Left lung (tissue), 10 donors: ENCODE data around the gene PPP1R1B. TPM values are rescaled to one million over a fixed set of nuclear protein-coding genes. Genes with fewer than 3 reads are reported as not detected.

ENCODE experiments used
- ATAC-seq: fragments of 200-7000 bp; cut with Tn5 transposase; one replicate; pipeline ENCODE4 v1.9.1; 2020; ENCODE audit warnings: moderate library complexity
- DNase-seq, 4 donors: peaks; one replicate each; pipeline ENCODE4 v3.0.0-alpha.2; 2013 to 2020
- H3K27ac ChIP-seq, 2 donors: fragments of 200-600 bp; sonication (generic) in 1 of 2; one replicate each; pipeline versions ENCODE4 v1.5.0 to v1.8.0; 2020 to 2021
- H3K27me3 ChIP-seq, 2 donors: fragments of 200-600 bp; sonication (generic) in 1 of 2; one replicate each; pipeline versions ENCODE4 v1.5.0 to v1.8.0; 2020 to 2021
- H3K36me3 ChIP-seq, 2 donors: fragments of 200-600 bp; sonication (generic) in 1 of 2; one replicate each; pipeline versions ENCODE4 v1.5.0 to v1.8.0; 2020 to 2021
- H3K4me1 ChIP-seq, 2 donors: fragments of 200-600 bp; one replicate each; pipeline ENCODE4 v1.8.0; 2021
- H3K4me3 ChIP-seq, 2 donors: fragments of 200-600 bp; sonication (generic) in 1 of 2; one replicate each; pipeline versions ENCODE4 v1.5.0 to v1.8.0; 2020 to 2021; ENCODE audit warnings: mild to moderate bottlenecking in 1 of 2
- H3K9me3 ChIP-seq, 2 donors: fragments of 200-600 bp; sonication (generic) in 1 of 2; one replicate each; pipeline versions ENCODE4 v1.5.0 to v1.8.0; 2020 to 2021
- intact Hi-C, 2 donors: fragments of 100-400 bp; cut with DNase I; formaldehyde crosslinking; loops; one replicate each; pipeline versions ENCODE4 v1.11.2 to v1.14.2; 2022
- polyA plus RNA-seq, 6 donors: library from polyadenylated mRNA; unstranded; fragments of 120-200 nt; gene quantifications; one replicate each; pipeline ENCODE4 v1.2.1, GENCODE V29; 2013; ENCODE audit not compliant: insufficient read length in 6 of 6
- total RNA-seq, 2 donors: library from RNA; stranded (reverse); fragmentation: NEBNext Ultra II Directional; extraction: Animal tissue kit (Norgen Biotek cat#: 25700); gene quantifications; one replicate each; pipeline ENCODE4 v1.2.1, GENCODE V29; 2021
- TF ChIP-seq, protein P1 (sequence below), 2 donors: fragments of 200-600 bp; sonication (generic) in 1 of 2; IDR thresholded peaks; one replicate each; pipeline versions ENCODE4 v1.5.0 to v1.8.0; 2021; ENCODE audit warnings: antibody characterized with exemption in 2 of 2
- donor health status: DM: no; HTN: yes; CAD: no.
- donor health status: DM: no; HTN: no; CAD: no.

PPP1R1B gene
- total and polyA plus RNA-seq, 8 donors = 10.6 to 66.4 (median 53.7) TPM

DNA sequence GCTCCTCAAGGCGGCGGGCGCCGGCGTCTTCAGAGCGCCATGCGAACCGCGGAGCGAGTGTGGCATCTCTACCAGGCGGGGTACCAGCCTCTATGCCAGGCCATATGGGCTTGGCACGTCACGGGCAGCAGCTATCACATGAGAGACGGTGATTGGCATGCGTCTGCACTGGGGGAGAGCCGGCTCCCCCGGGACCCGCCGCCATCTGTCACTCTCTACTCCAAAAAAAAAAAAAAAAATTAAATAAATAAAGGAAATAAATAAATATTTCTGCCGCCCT is 19.0 kb upstream of the PPP1R1B start, which contains the start of gene NEUROD2:
TSS of gene NEUROD2 (minus strand) at position 70 of the 280 bp plus-strand sequence. CDS start 1,321 bp downstream, outside the sequence.
- H3K27me3 ChIP-seq = peaks cover 64 to 100% of the 10 kb centered on the region in 2 donors
- TF ChIP-seq, protein P1, sequence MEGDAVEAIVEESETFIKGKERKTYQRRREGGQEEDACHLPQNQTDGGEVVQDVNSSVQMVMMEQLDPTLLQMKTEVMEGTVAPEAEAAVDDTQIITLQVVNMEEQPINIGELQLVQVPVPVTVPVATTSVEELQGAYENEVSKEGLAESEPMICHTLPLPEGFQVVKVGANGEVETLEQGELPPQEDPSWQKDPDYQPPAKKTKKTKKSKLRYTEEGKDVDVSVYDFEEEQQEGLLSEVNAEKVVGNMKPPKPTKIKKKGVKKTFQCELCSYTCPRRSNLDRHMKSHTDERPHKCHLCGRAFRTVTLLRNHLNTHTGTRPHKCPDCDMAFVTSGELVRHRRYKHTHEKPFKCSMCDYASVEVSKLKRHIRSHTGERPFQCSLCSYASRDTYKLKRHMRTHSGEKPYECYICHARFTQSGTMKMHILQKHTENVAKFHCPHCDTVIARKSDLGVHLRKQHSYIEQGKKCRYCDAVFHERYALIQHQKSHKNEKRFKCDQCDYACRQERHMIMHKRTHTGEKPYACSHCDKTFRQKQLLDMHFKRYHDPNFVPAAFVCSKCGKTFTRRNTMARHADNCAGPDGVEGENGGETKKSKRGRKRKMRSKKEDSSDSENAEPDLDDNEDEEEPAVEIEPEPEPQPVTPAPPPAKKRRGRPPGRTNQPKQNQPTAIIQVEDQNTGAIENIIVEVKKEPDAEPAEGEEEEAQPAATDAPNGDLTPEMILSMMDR (IDR thresholded peaks at IDR 0.05) = no peak
- no peak for ATAC-seq
- H3K27ac ChIP-seq = no peak within 1 kb of the TSS
- DNase-seq = no peak
- no peak within 1 kb of the TSS for H3K4me3 ChIP-seq
- peaks cover 10 to 35% of the 10 kb centered on the region in 2 donors for H3K4me1 ChIP-seq
- H3K36me3 ChIP-seq = no peaks in the 10 kb centered on the region
- intact Hi-C loops = no loop called here
- no peaks in the 10 kb centered on the region for H3K9me3 ChIP-seq

DNA sequence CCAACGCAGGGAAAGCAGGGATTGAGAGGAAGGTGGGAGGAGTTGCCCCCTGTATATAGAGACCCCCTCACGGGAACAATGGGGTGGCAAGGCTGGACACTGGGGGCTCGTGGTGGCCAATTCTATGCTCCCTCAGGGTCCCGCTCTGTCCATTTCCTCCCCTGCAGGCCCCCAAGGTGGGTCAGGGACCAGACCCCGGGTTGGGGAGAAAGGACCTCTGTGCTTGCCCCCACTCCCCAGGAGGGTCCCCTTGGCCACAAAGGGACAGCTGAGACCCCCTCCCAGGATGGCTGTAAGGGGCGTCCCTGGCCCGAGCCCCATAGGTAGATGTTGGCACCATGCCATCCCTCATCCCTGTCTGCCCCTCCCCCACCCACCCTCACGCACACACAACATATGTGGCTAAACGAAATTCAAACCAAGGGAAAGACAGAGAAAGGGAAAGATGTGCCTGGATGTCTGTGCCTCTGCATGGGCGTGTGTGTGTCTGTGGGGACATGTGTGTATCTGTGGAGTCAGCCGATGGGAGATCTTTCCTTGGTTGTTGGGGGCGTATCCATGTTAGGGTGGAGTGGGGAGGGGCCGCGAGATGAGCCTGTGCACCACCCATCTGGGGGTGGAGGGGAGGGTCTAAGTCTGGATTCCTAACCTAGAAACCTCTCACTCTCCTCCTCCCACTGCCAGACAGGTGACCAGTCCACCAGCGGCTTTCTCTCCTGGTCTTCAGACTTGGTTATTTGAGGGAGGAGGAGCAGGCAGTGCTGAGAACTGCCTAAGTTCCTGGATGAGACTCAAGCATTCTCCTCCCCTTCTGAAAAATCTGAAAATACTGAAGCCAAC is 18.4 kb upstream of the PPP1R1B start:
- intact Hi-C loops = no loop called here
- no peak for DNase-seq
- Histone ChIP-seq H3K9me3 (no peaks in the 10 kb centered on the region), H3K4me1 (peaks cover 10 to 35% of the 10 kb centered on the region in 2 donors), H3K36me3 (no peaks in the 10 kb centered on the region), H3K27ac (no peak overlapping the region), H3K4me3 (no peak overlapping the region), H3K27me3 (peaks cover 59 to 100% of the 10 kb centered on the region in 2 donors)
- TF ChIP-seq, protein P1 (IDR thresholded peaks at IDR 0.05) = no peak
- ATAC-seq = no peak

DNA sequence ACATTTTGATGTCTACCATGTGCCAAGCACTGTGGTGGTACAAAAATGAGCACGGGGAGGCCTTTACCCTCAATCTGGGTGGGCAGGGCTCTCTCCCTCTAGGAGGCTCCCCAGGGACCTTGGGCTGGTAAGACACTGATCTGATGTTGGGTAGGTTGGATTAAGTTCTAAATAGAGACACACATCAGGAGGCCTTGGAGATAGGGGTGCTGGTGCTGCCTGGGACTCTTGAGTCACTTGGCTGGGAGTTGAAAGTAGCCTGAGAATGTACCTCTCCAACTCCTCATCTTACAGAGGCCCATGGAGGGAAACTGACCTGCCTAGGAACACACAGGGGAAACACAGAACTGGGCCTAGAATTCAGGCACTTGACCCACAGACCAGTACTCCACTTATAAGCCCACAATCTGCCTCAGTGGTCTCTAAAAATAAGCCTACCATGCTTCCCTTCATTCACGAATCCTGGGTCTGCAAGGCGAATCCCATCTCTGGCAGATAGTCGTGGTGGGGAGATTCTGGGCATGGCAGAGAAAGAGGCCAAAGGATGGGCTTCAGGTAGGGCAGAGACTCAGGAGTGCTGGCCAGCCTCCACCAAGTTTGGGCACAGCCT is 17.2 kb upstream of the PPP1R1B start:
- Histone ChIP-seq H3K27ac (no peak overlapping the region), H3K36me3 (no peaks in the 10 kb centered on the region), H3K4me1 (peaks cover 10 to 27% of the 10 kb centered on the region in 2 donors), H3K9me3 (no peaks in the 10 kb centered on the region), H3K27me3 (peaks cover 47 to 100% of the 10 kb centered on the region in 2 donors), H3K4me3 (no peak overlapping the region)
- intact Hi-C loops = no loop called here
- TF ChIP-seq, protein P1 (IDR thresholded peaks at IDR 0.05) = no peak
- ATAC-seq = no peak
- DNase-seq = no peak

DNA sequence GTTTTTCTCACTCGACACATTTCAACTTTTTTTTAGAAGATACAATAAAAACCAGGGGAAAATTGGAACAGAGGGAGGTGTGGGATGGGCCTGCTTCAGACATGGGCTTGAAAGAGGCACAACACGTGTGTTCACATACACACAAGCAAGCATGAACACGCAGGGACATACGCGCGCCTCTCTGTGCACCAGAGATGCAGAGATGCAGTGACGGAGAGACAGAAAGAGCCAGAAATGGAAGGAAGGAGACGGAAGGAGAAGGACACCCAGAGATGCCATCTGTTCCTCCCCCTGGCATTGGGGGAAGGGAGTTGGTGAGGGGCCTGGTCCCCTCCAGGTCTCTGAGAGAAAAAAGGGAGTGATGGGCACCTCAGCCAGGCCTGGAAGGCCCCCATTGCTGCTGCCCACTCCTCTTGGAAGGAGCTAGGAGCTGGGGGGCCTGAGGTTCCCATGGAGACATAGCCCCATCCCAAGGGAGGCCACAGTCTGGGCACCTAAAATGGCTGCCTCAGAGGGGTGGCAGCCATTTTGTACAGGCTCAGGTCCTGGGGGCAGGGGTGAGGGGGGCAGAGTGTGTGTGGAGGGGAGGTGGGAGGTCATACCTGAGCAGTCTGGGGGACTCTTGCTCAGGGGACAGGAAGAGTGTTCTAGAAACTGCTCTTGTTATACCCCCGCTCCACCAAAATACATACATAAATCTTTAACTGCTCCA is 15.2 kb upstream of the PPP1R1B start:
- peaks cover 7 to 8% of the 10 kb centered on the region in 2 donors for H3K4me1 ChIP-seq
- intact Hi-C loops = no loop called here
- H3K4me3 ChIP-seq = no peak overlapping the region
- no peaks in the 10 kb centered on the region for H3K9me3 ChIP-seq
- TF ChIP-seq, protein P1 (IDR thresholded peaks at IDR 0.05) = no peak
- H3K27me3 ChIP-seq = peaks cover 27 to 99% of the 10 kb centered on the region in 2 donors
- no peaks in the 10 kb centered on the region for H3K36me3 ChIP-seq
- DNase-seq (no peak), ATAC-seq (no peak)
- H3K27ac ChIP-seq = no peak overlapping the region
